Retinal pigment epithelial cell (primary cell): ENCODE measurements around the gene ZNF728.
"Not testable (repeated sequence)": the region's sequence is repeated elsewhere in the genome, so short reads cannot be mapped to it uniquely, and the experiment has no call there.

Source experiments
- DNase-seq: peaks from one replicate; pipeline ENCODE4 v3.0.0-alpha.2; 2010; ENCODE audit warnings: low read depth
- H3K4me3 ChIP-seq: 2 replicates; pipeline ENCODE4 v1.5.1; 2011; ENCODE audit warnings: mild to moderate bottlenecking, low read length, control low read depth, moderate library complexity
- CTCF ChIP-seq: conservative IDR thresholded peaks from 2 replicates; pipeline ENCODE4 v1.5.1; 2011; ENCODE audit warnings: low read depth, low read length, control low read depth, inconsistent platforms

The ZNF728 gene

GRCh38 chr19:23002690-23003422 lies at the start of gene ZNF728:
Gene ZNF728 (minus strand): TSS chr19:23003176. CDS start chr19:23003030, 146 bp downstream.
- peak within 1 kb of the TSS; percentile 20 for H3K4me3 ChIP-seq
- no peak for DNase-seq
- TF ChIP-seq CTCF = no peak

- TF ChIP-seq CTCF = no peak
- DNase-seq = no peak
- no peak overlapping the region for H3K4me3 ChIP-seq
These were observed 49.4 kb upstream of the ZNF728 start for GRCh38 chr19:23052349-23052748.

GRCh38 chr19:23049256-23049655 lies 46.3 kb upstream of the ZNF728 start:
- H3K4me3 ChIP-seq = no peak overlapping the region
- DNase-seq = no peak
- no peak for TF ChIP-seq CTCF

- no peak overlapping the region for H3K4me3 ChIP-seq
- no peak for TF ChIP-seq CTCF
- no peak for DNase-seq
These were observed 43.8 kb upstream of the ZNF728 start for GRCh38 chr19:23046743-23047142.

DNA sequence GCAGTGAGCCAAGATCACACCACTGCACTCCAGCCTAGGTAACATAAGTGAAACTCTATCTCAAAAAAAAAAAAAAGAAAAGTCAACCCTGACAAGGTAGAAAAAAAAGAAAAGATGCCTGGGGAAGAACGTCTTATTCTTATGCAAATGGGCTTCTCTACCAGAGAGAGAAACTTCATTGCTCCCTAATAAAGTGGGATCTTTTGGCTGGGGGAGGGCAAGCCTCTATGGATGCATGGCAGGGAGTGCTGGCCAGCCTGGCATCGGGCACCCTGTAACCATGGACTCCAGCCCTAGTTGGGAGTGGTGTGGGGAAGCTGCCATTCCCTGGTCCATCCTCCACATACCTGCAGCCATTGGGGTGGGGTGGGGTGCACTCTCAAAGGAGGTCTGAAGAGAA lies 30.7 kb upstream of the ZNF728 start:
- H3K4me3 ChIP-seq = no peak overlapping the region
- DNase-seq = no peak
- no peak for TF ChIP-seq CTCF

DNA sequence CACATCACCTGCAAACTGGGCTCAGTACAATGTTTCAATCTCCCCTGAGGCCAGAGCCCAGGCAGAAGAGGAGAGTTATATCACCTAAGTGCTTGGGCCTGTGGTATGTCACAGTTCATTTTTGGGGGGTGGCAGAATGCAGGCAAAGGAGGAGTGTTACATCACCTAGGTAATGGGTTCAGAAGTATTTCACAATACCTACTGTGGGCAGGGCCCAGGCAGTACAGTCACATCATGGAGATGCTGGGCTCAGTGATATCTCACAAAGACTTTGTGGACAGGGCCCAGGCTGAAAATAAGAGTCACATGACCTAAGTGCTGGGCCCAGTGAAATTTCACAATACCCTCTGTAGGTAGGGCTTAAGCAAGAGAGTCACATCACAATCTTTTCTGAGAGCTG lies 12.7 kb upstream of the ZNF728 start:
- no peak overlapping the region for H3K4me3 ChIP-seq
- no peak for TF ChIP-seq CTCF
- DNase-seq = no peak

GRCh38 chr19:22994957-22995356 lies 8.0 kb downstream of the ZNF728 start:
- H3K4me3 ChIP-seq, DNase-seq: not testable (repeated sequence)
